HCT116 (cell line): ENCODE results near the gene CAV1. TPM values are rescaled to one million over a fixed set of nuclear protein-coding genes. Genes with fewer than 3 reads are reported as not detected.
A peak's percentile ranks its signal among the peaks of the same experiment; 100 is the strongest.

Experiments
- ATAC-seq: fragments of 200-7000 bp; cut with Tn5 transposase; 2 replicates; pipeline ENCODE4 v1.9.1; 2020; ENCODE audit warnings: mild to moderate bottlenecking, moderate library complexity
- BruUV-seq: library from RNA; stranded (reverse); fragments of 400-500 nt; replicated peaks from 2 replicates; lab custom pipeline; 2021; lab: Mats Ljungman, UMichigan
- CTCF ChIA-PET: fragments of 300-600 bp; sonication (Branson Sonifier 250); formaldehyde crosslinking; loops from one replicate; lab custom pipeline; 2021; ENCODE audit warnings: antibody characterized with exemption; lab: Charles Lee
- POLR2A ChIA-PET: fragments of 300-600, 350-600 bp; sonication (Branson Sonifier 250); formaldehyde crosslinking; loops from one replicate; lab custom pipeline; 2021; ENCODE audit warnings: antibody characterized with exemption; lab: Charles Lee
- RAD21 ChIA-PET, 2 experiments: fragments of 300-600 bp; sonication (Branson Sonifier 250); formaldehyde crosslinking; loops; one replicate each; lab custom pipeline; 2023; ENCODE audit warnings: low total read pairs in 2 of 2; ENCODE audit not compliant: uncharacterized antibody in 2 of 2, unreplicated experiment in 2 of 2, low non-redundant PET in 1 of 2; lab: Charles Lee
- DNase-seq: peaks from one replicate; pipeline ENCODE4 v3.0.0-alpha.2; 2010; ENCODE audit warnings: low read depth, low spot score
- H2AFZ ChIP-seq: fragments of 200-600 bp; shearing (Covaris generic), sonication (generic); 2 replicates; pipeline ENCODE4 v1.6.1; 2017; ENCODE audit warnings: low read depth, mixed run types, mixed read lengths, antibody characterized with exemption, low read length; ENCODE audit not compliant: poor library complexity, severe bottlenecking
- H3K27ac ChIP-seq: 2 replicates; pipeline ENCODE4 v1.5.1; 2012; ENCODE audit warnings: low read depth, low read length
- H3K27me3 ChIP-seq: fragments of 200-600 bp; sonication (generic); 2 replicates; pipeline ENCODE4 v1.6.1; 2016; ENCODE audit warnings: mixed run types, low read length, mixed read lengths; ENCODE audit not compliant: insufficient read depth
- H3K36me3 ChIP-seq, 2 experiments: fragments of 200-500 bp in 1 of 2; fragments of 200-600 bp in 1 of 2; sonication (Bioruptor generic) in 1 of 2; sonication (generic) in 1 of 2; 2 replicates each; pipeline versions ENCODE4 v1.5.1 to v1.6.1; 2014 to 2016; ENCODE audit warnings: low read length in 2 of 2, inconsistent platforms in 1 of 2, mixed read lengths in 1 of 2, mixed run types in 1 of 2; ENCODE audit not compliant: insufficient read depth in 2 of 2, control insufficient read depth in 1 of 2
- H3K4me1 ChIP-seq, 2 experiments: fragments of 200-600 bp in 1 of 2; sonication (generic) in 1 of 2; 2 replicates each; pipeline versions ENCODE4 v1.5.1 to v1.6.1; 2012 to 2017; ENCODE audit warnings: low read length in 2 of 2, inconsistent platforms in 1 of 2, mild to moderate bottlenecking in 1 of 2, mixed read lengths in 1 of 2, mixed run types in 1 of 2, moderate library complexity in 1 of 2; ENCODE audit not compliant: insufficient read depth in 2 of 2, control insufficient read depth in 1 of 2
- H3K4me2 ChIP-seq: fragments of 200-600 bp; sonication (generic); 2 replicates; pipeline ENCODE4 v1.6.1; 2017; ENCODE audit warnings: mixed run types, low read length, mixed read lengths
- H3K4me3 ChIP-seq, 2 experiments: fragments of 200-600 bp in 1 of 2; sonication (generic) in 1 of 2; replicated peaks in 1 of 2; 2 replicates each; pipeline ENCODE4 v1.5.1; 2011 to 2016; ENCODE audit warnings: low read length in 2 of 2, control low read depth in 1 of 2, low read depth in 1 of 2, mild to moderate bottlenecking in 1 of 2, mixed read lengths in 1 of 2, mixed run types in 1 of 2
- H3K79me2 ChIP-seq: fragments of 200-600 bp; sonication (generic); 2 replicates; pipeline ENCODE4 v1.6.1; 2017; ENCODE audit warnings: mild to moderate bottlenecking, mixed run types, low read length, moderate library complexity, mixed read lengths; ENCODE audit not compliant: insufficient read depth
- H3K9ac ChIP-seq: fragments of 200-600 bp; sonication (generic); 2 replicates; pipeline ENCODE4 v1.6.1; 2016; ENCODE audit warnings: low read length, mixed read lengths
- H3K9me2 ChIP-seq: fragments of 200-600 bp; sonication (generic), shearing (Covaris generic); 2 replicates; pipeline ENCODE4 v1.6.1; 2017; ENCODE audit warnings: mixed run types, mild to moderate bottlenecking, moderate library complexity; ENCODE audit not compliant: insufficient read depth
- H3K9me3 ChIP-seq, 2 experiments: fragments of 200-500 bp in 1 of 2; fragments of 200-600 bp in 1 of 2; sonication (Bioruptor generic) in 1 of 2; sonication (generic) in 1 of 2; 2 replicates each; pipeline ENCODE4 v1.6.1; 2014 to 2017; ENCODE audit warnings: low read length in 2 of 2, mixed read lengths in 2 of 2, inconsistent platforms in 1 of 2, low read depth in 1 of 2, mild to moderate bottlenecking in 1 of 2, mixed run types in 1 of 2, moderate library complexity in 1 of 2; ENCODE audit not compliant: control insufficient read depth in 1 of 2, insufficient read depth in 1 of 2
- H4K20me1 ChIP-seq: fragments of 200-600 bp; sonication (generic), shearing (Covaris generic); 2 replicates; pipeline ENCODE4 v1.6.1; 2017; ENCODE audit warnings: mixed run types, mild to moderate bottlenecking, moderate library complexity; ENCODE audit not compliant: insufficient read depth
- CBX3 ChIP-seq: IDR thresholded peaks from 2 replicates; pipeline ENCODE4 v1.6.1; 2012; ENCODE audit warnings: low read depth
- CTCF ChIP-seq, 3 experiments: fragments of 200-600 bp in 1 of 3; sonication (generic) in 1 of 3; IDR thresholded peaks in 2 of 3; conservative IDR thresholded peaks in 1 of 3; 2 replicates each; pipeline ENCODE4 v1.5.1; 2012 to 2017; ENCODE audit warnings: low read depth in 2 of 3, low read length in 2 of 3, antibody characterized with exemption in 1 of 3, borderline replicate concordance in 1 of 3, control low read depth in 1 of 3, mild to moderate bottlenecking in 1 of 3, mixed read lengths in 1 of 3, mixed run types in 1 of 3, moderate library complexity in 1 of 3; ENCODE audit not compliant: insufficient read depth in 1 of 3
- ELF1 ChIP-seq: IDR thresholded peaks from 2 replicates; pipeline ENCODE4 v1.6.1; 2012; ENCODE audit warnings: low read depth, borderline replicate concordance
- EZH2 ChIP-seq: fragments of 200-600 bp; sonication (generic); IDR thresholded peaks from 2 replicates; pipeline ENCODE4 v1.6.1; 2017; ENCODE audit warnings: antibody characterized with exemption, mixed run types
- FOSL1 ChIP-seq: IDR thresholded peaks from 2 replicates; pipeline ENCODE4 v1.6.1; 2012; ENCODE audit warnings: low read depth
- MAX ChIP-seq: IDR thresholded peaks from 2 replicates; pipeline ENCODE4 v1.6.1; 2012
- POLR2A ChIP-seq: IDR thresholded peaks from 2 replicates; pipeline ENCODE4 v1.7.0; 2011; ENCODE audit warnings: borderline replicate concordance; ENCODE audit not compliant: insufficient read depth, insufficient read length; ENCODE audit errors: extremely low read depth
- POLR2AphosphoS5 ChIP-seq: IDR thresholded peaks from 2 replicates; pipeline ENCODE4 v1.6.1; 2011; ENCODE audit warnings: mild to moderate bottlenecking, low read depth, low read length, moderate library complexity
- RAD21 ChIP-seq: IDR thresholded peaks from 2 replicates; pipeline ENCODE4 v1.6.1; 2012; ENCODE audit warnings: low read depth, mild to moderate bottlenecking
- REST ChIP-seq: IDR thresholded peaks from 2 replicates; pipeline ENCODE4 v1.6.1; 2012; ENCODE audit warnings: low read depth
- SIN3A ChIP-seq: IDR thresholded peaks from 2 replicates; pipeline ENCODE4 v1.6.1; 2012; ENCODE audit warnings: low read depth
- SP1 ChIP-seq: IDR thresholded peaks from 2 replicates; pipeline ENCODE4 v1.6.1; 2012; ENCODE audit warnings: low read depth
- YY1 ChIP-seq: IDR thresholded peaks from 2 replicates; pipeline ENCODE4 v1.6.1; 2011; ENCODE audit warnings: low read length, low read depth, moderate library complexity, mild to moderate bottlenecking; ENCODE audit not compliant: insufficient replicate concordance; ENCODE audit errors: extremely low read depth
- ZFX ChIP-seq: fragments of 450-650 bp; IDR thresholded peaks from 2 replicates; pipeline ENCODE4 v1.6.1; 2017
- ZNF274 ChIP-seq: fragments of 200-500 bp; sonication (Bioruptor generic); IDR thresholded peaks from 2 replicates; pipeline ENCODE4 v1.6.1; 2014; ENCODE audit warnings: mild to moderate bottlenecking, low read depth, low read length, inconsistent platforms
- intact Hi-C: fragments of 100-400 bp; cut with micrococcal nuclease; formaldehyde crosslinking; loops from 2 replicates; pipeline ENCODE4 v1.10.0; 2022
- total RNA-seq: library from RNA; stranded (reverse); gene quantifications from one replicate; pipeline ENCODE4 v1.2.1, GENCODE V29; 2021; ENCODE audit not compliant: unreplicated experiment
- TF ChIP-seq, protein P1 (sequence below): IDR thresholded peaks from 2 replicates; pipeline ENCODE4 v1.6.1; 2012

The CAV1 gene
- total RNA-seq, 1 experiment from 2014 or later, result 298 TPM

DNA sequence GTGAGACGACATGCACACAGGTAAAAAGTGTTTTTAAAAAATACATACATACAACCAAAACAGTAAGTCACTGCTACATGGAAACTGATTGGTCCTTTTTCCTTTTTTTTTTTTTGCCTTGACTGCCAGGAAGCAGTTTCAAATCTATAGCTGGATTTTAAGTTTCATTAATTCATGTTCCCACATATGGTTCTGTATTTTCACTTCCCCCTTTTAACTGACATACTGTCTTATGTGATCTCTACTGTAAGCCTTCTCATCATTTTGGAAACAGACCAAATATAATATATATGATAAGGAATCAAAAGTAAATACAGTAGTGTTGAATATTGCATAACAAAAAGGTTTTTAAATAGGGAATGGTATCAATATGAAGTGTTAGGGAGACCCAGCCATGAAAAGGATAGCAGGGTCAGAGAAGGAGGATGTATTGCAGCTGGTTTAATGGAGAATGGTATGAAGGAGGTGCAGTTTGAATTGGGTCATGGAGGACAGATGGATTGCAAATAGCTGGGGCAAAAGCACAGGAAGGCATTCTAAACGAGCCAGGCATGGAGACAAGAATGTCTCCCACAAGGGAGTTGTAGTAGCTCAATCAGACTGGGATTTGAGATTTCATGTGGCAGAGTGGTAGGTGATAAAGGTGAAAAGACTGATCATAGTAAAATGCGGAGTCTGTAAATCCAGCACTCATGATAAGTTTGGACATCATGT, 5.4 kb downstream of the CAV1 start:
- Histone ChIP-seq H3K36me3 (peaks cover 9 to 55% of the 10 kb centered on the region in 2 experiments; a peak in 3 of 4 replicates), H3K27ac (no peak overlapping the region; the same call in 1 of the 2 replicates), H3K9me2 (no peaks in the 10 kb centered on the region), H2AFZ (no peak overlapping the region), H3K27me3 (no peaks in the 10 kb centered on the region), H3K4me3 (no peak overlapping the region), H3K4me2 (peak overlapping the region; percentile 6; the same call in 1 of the 2 replicates), H4K20me1 (peaks cover 6% of the 10 kb centered on the region; the same call in 1 of the 2 replicates), H3K9ac (no peak overlapping the region), H3K4me1 (peaks cover 17 to 47% of the 10 kb centered on the region in 2 experiments), H3K9me3 (no peaks in the 10 kb centered on the region), H3K79me2 (peaks cover 96% of the 10 kb centered on the region)
- BruUV-seq, result no TSS peak
- DNase-seq (no peak), ATAC-seq (no peak)
- intact Hi-C loops, result no loop called here
- RAD21 ChIA-PET, result no interaction called here
- CTCF ChIA-PET, result no interaction called here
- POLR2A ChIA-PET, result interaction anchor here (0.8 kb wide), 1 partner anchor 88 kb away, joined by 5 read pairs; no protein-coding TSS in a partner anchor
- TF ChIP-seq SP1, result no peak
- TF ChIP-seq CBX3, result no peak
- TF ChIP-seq RAD21, result no peak
- TF ChIP-seq FOSL1, result no peak
- TF ChIP-seq SIN3A, result no peak
- TF ChIP-seq, protein P1, sequence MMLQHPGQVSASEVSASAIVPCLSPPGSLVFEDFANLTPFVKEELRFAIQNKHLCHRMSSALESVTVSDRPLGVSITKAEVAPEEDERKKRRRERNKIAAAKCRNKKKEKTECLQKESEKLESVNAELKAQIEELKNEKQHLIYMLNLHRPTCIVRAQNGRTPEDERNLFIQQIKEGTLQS, result no peak
- TF ChIP-seq MAX, result no peak
- no peak for TF ChIP-seq POLR2A
- TF ChIP-seq REST, result no peak
- TF ChIP-seq EZH2, result no peak
- no peak for TF ChIP-seq YY1
- no peak for TF ChIP-seq ELF1
- no peak for TF ChIP-seq ZNF274
- no peak for TF ChIP-seq ZFX
- no peak for TF ChIP-seq CTCF (IDR thresholded peaks at IDR 0.05 in 2 of 3, conservative IDR thresholded peaks at IDR 0.05 in 1 of 3; ENCODE audit: borderline replicate concordance in 1 of 3, insufficient read depth in 1 of 3, low read depth in 2 of 3, low read length in 2 of 3)
- TF ChIP-seq POLR2AphosphoS5, result no peak
